Iris pigment epithelial cell (primary cell): ENCODE measurements around the gene FAM20C.

Source experiments
- DNase-seq: peaks from one replicate; pipeline ENCODE4 v3.0.0-alpha.2; 2011; ENCODE audit warnings: low read depth

FAM20C gene

GRCh38 chr7:209906-210305, 17.5 kb downstream of the FAM20C start:
- DNase-seq = peak; percentile 50

GRCh38 chr7:210401-210925, 18.1 kb downstream of the FAM20C start:
- DNase-seq = no peak

GRCh38 chr7:211033-211714, 18.8 kb downstream of the FAM20C start:
- no peak for DNase-seq

GRCh38 chr7:211715-212058, 19.3 kb downstream of the FAM20C start:
- DNase-seq = no peak

- no peak for DNase-seq
Observed at GRCh38 chr7:212754-213153, 20.4 kb downstream of the FAM20C start.

- DNase-seq = no peak
Observed at GRCh38 chr7:213324-213993, 21.1 kb downstream of the FAM20C start.

GRCh38 chr7:214410-215212, 22.2 kb downstream of the FAM20C start:
- peak; percentile 66 for DNase-seq

GRCh38 chr7:216360-217300, 24.3 kb downstream of the FAM20C start:
- no peak for DNase-seq

GRCh38 chr7:217781-218180, 25.4 kb downstream of the FAM20C start:
- no peak for DNase-seq

- DNase-seq = no peak
Observed at GRCh38 chr7:218316-218715, 25.9 kb downstream of the FAM20C start.

GRCh38 chr7:218896-219580, 26.7 kb downstream of the FAM20C start:
- DNase-seq = no peak

GRCh38 chr7:219581-220150, 27.3 kb downstream of the FAM20C start:
- no peak for DNase-seq

- peak; percentile 61 for DNase-seq
Observed at GRCh38 chr7:220151-220841, 27.9 kb downstream of the FAM20C start.

- no peak for DNase-seq
Observed at GRCh38 chr7:221978-222715, 29.8 kb downstream of the FAM20C start.

GRCh38 chr7:222716-223041, 30.3 kb downstream of the FAM20C start:
- no peak for DNase-seq

GRCh38 chr7:223118-223800, 30.9 kb downstream of the FAM20C start:
- peak; percentile 37 for DNase-seq

GRCh38 chr7:223861-224260, 31.5 kb downstream of the FAM20C start:
- no peak for DNase-seq

GRCh38 chr7:226281-226895, 34.0 kb downstream of the FAM20C start:
- peak; percentile 76 for DNase-seq

- no peak for DNase-seq
Observed at GRCh38 chr7:227926-228325, 35.6 kb downstream of the FAM20C start.
